COLO829 (cell line): ENCODE measurements around the gene DYTN.

Experiments
- DNase-seq: peaks from one replicate; pipeline ENCODE4 v3.0.0; 2012; ENCODE audit warnings: low spot score

DYTN gene

GRCh38 chr2:206611736-206612135, 106.5 kb downstream of the DYTN start:
- no peak for DNase-seq

- no peak for DNase-seq
Measured at GRCh38 chr2:206611191-206611590, 107.0 kb downstream of the DYTN start.

- no peak for DNase-seq
Measured at GRCh38 chr2:206610451-206610850, 107.7 kb downstream of the DYTN start.

GRCh38 chr2:206603243-206603642, 115.0 kb downstream of the DYTN start:
- no peak for DNase-seq
